CD4-positive, alpha-beta T cell treated with Interleukin-12 subunit alpha and Interleukin-12 subunit beta, for 1 hour (primary cell): ENCODE data around the gene OR11G2.
"Not testable (repeated sequence)": the region's sequence is repeated elsewhere in the genome, so short reads cannot be mapped to it uniquely, and the experiment has no call there.

Experiments
- DNase-seq: peaks from one replicate; pipeline ENCODE4 v3.0.0-alpha.2; 2020

The OR11G2 gene

DNA sequence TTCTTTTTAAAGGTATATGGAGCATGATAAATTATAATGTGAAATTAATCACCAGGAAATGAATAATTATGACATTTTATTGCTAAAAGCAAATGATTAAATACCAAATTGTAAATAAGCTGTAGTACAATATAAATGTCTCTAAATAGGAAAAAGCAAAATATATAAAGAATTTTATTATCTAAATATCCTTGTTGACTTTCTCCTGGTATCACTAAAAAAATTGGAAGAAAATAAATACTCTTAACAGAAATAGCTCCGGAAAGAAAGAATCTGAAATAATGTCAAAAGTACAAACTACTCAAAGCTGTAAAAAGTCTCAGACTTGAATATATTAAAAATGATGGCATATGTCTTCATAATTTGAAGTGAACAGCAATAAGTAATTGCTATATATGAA, 38.0 kb downstream of the OR11G2 start, which contains the start of gene OR11H7:
Gene OR11H7, plus strand, starts transcription at position 301 of the 400 bp plus-strand sequence.
- DNase-seq, result no peak

GRCh38 chr14:20235415-20235814, 44.7 kb downstream of the OR11G2 start:
- not testable (repeated sequence) for DNase-seq

DNA sequence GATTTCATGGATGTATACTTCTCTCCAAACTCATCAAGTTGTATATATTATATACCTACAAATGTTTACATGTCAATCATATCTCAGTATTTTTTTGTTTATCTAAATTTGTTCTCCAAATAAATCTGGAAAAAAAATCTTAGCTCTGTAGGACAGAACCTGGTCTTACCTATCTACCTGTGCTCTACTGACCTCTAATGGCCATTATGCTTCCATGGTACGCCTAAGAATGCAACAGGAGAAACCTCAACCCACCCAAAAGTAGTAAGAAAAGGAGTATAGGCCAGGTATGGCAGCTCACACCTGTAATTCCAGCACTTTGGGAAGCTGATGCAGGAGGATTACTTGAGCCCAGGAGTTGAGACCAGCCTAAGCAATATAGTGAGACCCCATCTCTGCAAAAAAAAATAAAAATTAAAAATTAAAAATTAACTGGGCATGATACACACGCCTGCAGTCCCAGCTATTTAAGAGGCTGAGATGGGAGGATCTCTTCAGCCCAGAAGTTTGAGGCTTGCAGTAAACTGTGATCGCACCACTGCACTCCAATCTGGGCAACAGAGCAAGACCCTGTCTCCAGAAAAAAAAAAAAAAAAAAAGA, 57.0 kb downstream of the OR11G2 start:
- no peak for DNase-seq
